Measurements from ENCODE around the gene PTPN4. TPM values are rescaled to one million over a fixed set of nuclear protein-coding genes. Genes with fewer than 3 reads are reported as not detected.

The PTPN4 gene
- total and polyA plus RNA-seq, 2 of the 13 experiments (the other 11 are each of a cell fraction or from before 2014, with no cell fraction given), result 20.3 to 34.6 TPM

- TF ChIP-seq AKNA (CRISPR knock-in tag; IDR thresholded peaks at IDR 0.05; ENCODE audit: borderline replicate concordance) (no peak), KIAA2018 (CRISPR knock-in tag; IDR thresholded peaks at IDR 0.05; ENCODE audit: borderline replicate concordance) (peak; percentile 35; the same call in 1 of the 2 replicates), ZNF276 (CRISPR knock-in tag; IDR thresholded peaks at IDR 0.05; ENCODE audit: low read depth) (0 out of 2 replicates have a peak, but pooled peaks have one; percentile 76), ZNF121 (CRISPR knock-in tag; IDR thresholded peaks at IDR 0.05) (peak; percentile 63; the same call in 1 of the 2 replicates), ZNF550 (CRISPR knock-in tag; IDR thresholded peaks at IDR 0.05; ENCODE audit: borderline replicate concordance) (0 out of 2 replicates have a peak, but pooled peaks have one; percentile 79), ZNF362 (CRISPR knock-in tag; IDR thresholded peaks at IDR 0.05; ENCODE audit: borderline replicate concordance) (no peak; the same call in 1 of the 2 replicates)
These were observed at the start of gene PTPN4 (continued) for GRCh38 chr2:119759451-119760236.

Data from HepG2 (cell line).